ENCODE measurements around the gene YAE1. TPM values are rescaled to one million over a fixed set of nuclear protein-coding genes. Genes with fewer than 3 reads are reported as not detected.

Gene YAE1
- total and polyA plus RNA-seq, 11 donors: 8.4 to 27.7 (median 16.7) TPM

- H3K4me1 ChIP-seq: peaks cover 0 to 35% (median 17%) of the 10 kb centered on the region in 12 donors
- H3K36me3 ChIP-seq: no peaks in the 10 kb centered on the region
- ATAC-seq (peak in 2 of 4 donors; percentile 18 to 32), DNase-seq (no peak)
- TF ChIP-seq CTCF (IDR thresholded peaks at IDR 0.05) (no peak), POLR2A (IDR thresholded peaks at IDR 0.05) (no peak)
- no peaks in the 10 kb centered on the region for H3K9me3 ChIP-seq
- peak overlapping the region in 10 of 12 donors; percentile 41 to 84 (median 65) for H3K27ac ChIP-seq
- WGBS, 4 donors: 60 to 75% (median 69%) methylated on average over 5 of the region's 5 CpGs
- intact Hi-C loops (cut with DNase I): loop anchor here in 1 of 10 donors (10.0 kb wide), 1 partner anchor 125 kb away; no protein-coding TSS in a partner anchor
- no peaks in the 10 kb centered on the region for H3K27me3 ChIP-seq
- H3K4me3 ChIP-seq: peak overlapping the region; percentile 12 to 57 (median 42)
Measured at GRCh38 chr7:39609935-39610263, 43.7 kb downstream of the YAE1 start.

GRCh38 chr7:39613577-39613976, 47.4 kb downstream of the YAE1 start:
- WGBS, 4 donors: 59 to 69% (median 62%) methylated on average over 4 of the region's 4 CpGs
- Histone ChIP-seq H3K27ac (no peak overlapping the region), H3K9me3 (no peaks in the 10 kb centered on the region), H3K4me3 (no peak overlapping the region), H3K27me3 (no peaks in the 10 kb centered on the region), H3K4me1 (peaks cover 0 to 24% (median 13%) of the 10 kb centered on the region in 12 donors), H3K36me3 (no peaks in the 10 kb centered on the region)
- no peak for ATAC-seq
- no peak for DNase-seq
- TF ChIP-seq POLR2A (IDR thresholded peaks at IDR 0.05) (no peak), CTCF (IDR thresholded peaks at IDR 0.05) (no peak)
- intact Hi-C loops (cut with DNase I): no loop called here

GRCh38 chr7:39614299-39614698, 48.1 kb downstream of the YAE1 start:
- intact Hi-C loops (cut with DNase I): no loop called here
- no peak overlapping the region for H3K4me3 ChIP-seq
- DNase-seq (no peak), ATAC-seq (no peak)
- no peaks in the 10 kb centered on the region for H3K27me3 ChIP-seq
- 84 to 100% (median 95%) methylated on average over 2 of the region's 2 CpGs for whole genome bisulfite sequencing, 4 donors
- H3K27ac ChIP-seq: no peak overlapping the region
- H3K36me3 ChIP-seq: no peaks in the 10 kb centered on the region
- TF ChIP-seq CTCF (IDR thresholded peaks at IDR 0.05) (no peak), POLR2A (IDR thresholded peaks at IDR 0.05) (no peak)
- H3K9me3 ChIP-seq: no peaks in the 10 kb centered on the region
- H3K4me1 ChIP-seq: peaks cover 0 to 16% (median 9%) of the 10 kb centered on the region in 12 donors

DNA sequence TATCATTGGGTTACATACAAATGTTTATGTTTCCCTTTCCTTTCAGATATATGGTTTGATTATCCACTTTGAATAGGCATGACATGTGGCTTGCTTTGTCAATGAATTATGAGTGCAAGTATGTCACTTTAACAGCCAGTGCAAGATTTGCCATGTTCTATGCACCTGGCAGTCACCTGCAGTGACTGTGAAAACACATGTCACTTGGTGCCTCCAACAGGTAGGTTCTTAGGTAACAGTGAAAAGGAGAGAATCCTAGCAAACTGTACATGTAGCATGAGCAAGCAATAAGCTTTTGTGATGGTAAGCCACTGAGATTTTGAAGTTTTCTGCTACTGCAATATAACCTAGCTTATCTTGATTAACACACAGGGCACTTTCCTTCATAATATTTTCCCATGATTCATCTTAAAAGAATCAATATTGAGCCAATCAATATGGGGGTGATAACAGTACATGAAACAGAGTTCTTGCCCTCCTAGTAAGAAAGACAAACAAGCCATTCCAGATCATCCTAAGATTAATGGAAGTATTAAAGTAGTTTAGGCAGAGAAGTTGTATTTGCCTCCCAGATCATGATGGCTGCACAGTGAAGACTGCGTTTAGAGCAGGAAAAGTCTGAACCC, 49.3 kb downstream of the YAE1 start:
- 85 to 91% (median 86%) methylated on average over 1 of the region's 1 CpG for WGBS, 4 donors
- no peaks in the 10 kb centered on the region for H3K27me3 ChIP-seq
- ATAC-seq: no peak
- H3K4me1 ChIP-seq: peaks cover 0 to 5% (median 0%) of the 10 kb centered on the region in 12 donors
- DNase-seq: no peak
- no peak overlapping the region for H3K27ac ChIP-seq
- intact Hi-C loops (cut with DNase I): no loop called here
- no peaks in the 10 kb centered on the region for H3K36me3 ChIP-seq
- H3K9me3 ChIP-seq: no peaks in the 10 kb centered on the region
- TF ChIP-seq POLR2A (IDR thresholded peaks at IDR 0.05) (no peak), CTCF (IDR thresholded peaks at IDR 0.05) (no peak)
- no peak overlapping the region for H3K4me3 ChIP-seq
